DMS79 (cell line): Measurements from ENCODE around the gene UBE2C.

Experiments
- DNase-seq: peaks from one replicate; lab custom pipeline; 2025; lab: John Stamatoyannopoulos, UW

Gene UBE2C

DNA sequence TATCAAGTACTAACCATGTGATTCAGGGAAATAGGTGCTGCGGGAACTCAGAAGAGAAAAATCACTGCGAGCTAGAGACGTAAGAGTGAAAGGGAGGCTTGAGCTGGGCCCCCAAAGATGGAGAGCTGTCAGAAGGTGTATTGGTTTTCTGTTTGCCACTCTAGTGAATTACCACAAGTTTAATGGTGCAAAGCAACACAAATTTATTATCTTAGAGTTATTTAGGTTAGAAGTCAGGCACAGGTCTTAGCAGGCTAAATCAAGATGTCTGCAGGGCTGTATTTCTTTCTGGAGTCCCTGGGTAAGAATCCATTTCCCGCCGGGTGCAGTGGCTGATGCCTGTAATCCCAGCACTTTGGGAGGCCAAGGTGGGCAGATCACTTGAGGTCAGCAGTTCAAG is 47.5 kb downstream of the UBE2C start:
- DNase-seq = no peak

DNA sequence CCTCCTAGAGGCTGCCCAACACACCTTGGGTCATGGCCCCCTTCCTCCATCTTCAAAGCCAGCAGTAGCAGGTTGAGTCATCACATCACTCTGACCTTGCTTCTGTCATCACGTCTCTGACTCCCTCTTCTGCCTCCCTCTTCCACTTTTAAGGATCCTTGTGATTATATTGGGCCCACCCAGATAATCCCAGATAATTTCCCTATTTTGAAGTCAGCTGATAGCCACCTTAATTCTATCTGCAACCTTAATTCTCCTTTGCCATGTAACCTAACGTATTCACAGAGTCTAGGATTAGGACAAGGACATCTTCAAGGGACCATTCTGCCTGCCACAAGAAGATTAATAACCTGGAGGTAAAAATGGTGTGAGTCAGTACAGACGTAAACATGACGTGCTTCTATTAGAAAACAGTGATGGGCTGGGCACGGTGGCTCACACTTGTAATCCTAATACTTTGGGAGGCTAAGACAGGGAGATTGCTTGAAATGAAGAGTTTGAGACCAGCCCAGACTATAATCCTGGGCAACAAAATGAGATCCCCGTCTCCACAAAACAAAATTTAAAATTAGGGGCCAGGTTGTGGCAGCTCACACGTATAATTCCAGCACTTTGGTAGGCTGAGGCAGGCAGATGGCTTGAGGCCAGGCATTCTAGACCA is 48.2 kb downstream of the UBE2C start:
- DNase-seq = no peak

DNA sequence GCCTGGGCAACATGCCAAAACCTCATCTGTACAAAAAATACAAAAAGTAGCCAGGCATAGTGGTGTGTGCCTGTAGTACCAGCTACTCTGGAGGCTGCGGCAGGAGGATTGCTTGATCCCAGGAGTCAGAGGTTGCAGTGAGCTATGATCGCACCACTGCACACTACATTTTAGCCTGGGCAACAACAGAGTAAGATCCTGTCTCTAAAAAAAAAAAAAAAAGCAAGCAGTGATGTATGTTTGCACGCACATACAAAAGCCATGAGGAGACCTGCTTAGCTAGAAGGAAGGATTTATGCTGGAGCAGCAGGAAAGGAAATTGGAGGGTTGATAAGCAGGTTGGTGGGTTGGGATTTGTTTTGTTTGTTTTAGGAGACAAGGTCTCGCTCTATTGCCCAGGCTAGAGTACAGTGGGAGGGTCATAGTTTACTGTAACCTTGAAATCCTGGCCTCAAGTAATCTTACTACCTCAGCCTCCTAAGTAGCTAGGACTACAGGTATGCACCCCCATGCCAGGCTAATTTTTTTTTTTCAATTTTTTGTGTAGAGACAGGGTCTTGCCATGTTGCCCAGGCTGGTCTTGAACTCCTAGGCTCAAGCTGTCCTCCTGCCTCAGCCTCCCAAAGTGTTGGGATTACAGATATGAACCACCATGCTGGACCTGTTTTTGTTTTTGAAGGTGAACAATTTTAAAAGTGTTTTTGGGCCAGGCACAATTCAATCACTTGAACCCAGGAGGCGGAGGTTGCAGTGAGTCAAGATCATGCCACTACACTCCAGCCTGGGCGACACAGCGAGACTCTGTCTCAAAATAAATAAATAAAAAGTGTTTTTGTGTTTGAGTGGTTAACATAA is 49.0 kb downstream of the UBE2C start:
- no peak for DNase-seq

DNA sequence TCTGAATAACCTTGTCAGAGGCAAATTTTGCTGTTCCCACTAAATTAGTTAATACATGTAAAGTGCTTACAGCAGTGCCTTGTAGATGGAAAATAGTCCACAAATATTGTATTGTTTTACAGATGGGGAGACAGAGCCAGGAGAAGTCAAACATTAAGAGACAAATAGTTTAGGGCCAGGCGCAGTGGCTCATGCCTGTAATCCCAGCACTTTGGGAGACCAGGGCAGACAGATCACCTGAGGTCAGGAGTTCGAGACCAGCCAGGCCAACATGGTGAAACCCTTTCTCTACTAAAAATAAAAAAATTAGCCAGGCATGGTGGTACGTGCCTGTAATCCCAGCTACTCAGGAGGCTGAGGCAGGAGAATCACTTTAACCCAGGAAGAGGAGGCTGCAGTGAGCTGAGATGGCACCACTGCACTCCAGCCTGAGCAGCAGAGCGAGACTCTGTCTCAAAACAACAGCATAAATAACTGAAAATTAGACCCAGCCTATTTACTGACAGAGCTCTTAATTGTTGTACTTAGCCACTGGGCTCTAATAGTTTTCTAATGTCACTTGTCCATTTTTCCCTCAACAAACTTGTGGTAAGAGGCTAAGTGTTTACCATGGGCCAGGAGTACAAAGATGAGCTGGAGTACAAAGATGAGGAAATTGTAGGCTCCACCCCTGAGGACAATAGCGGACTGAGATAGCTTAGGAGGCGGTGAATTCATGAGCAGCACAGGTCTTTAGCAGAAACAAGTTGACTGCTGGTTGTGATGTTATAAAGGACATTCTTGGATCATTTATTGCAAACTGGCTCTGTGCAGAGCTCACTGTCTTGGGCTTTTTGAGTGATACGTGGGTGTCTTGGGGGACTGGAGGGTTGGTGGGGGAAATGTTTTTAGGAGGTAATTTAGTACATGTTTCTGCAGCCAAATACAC is 51.4 kb downstream of the UBE2C start:
- no peak for DNase-seq

DNA sequence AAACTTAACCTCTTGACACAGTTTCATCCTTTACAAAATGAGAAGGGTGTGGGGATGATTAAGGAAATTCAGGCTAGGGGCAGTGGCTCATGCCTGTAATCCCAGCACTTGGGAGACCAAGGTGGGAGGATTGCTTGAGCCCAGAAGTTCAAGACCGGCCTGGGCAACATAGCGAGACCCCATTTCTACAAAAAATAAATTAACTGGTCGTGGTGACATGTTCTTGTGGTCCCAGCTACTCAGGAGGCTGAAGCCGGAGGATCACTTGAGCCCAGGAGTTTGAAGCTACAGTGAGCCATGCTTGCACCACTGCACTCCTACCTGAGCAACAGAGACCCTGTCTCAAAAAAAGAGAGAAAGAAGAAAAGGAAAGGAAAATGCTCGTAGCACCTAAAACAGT is 54.0 kb downstream of the UBE2C start:
- DNase-seq = no peak
